GM12878 (cell line): Measurements from ENCODE around the gene SLIT2. TPM values are rescaled to one million over a fixed set of nuclear protein-coding genes. Genes with fewer than 3 reads are reported as not detected.

Experiments used
- ATAC-seq: fragments of 200-7000 bp; cut with Tn5 transposase; 3 replicates; pipeline ENCODE4 v1.9.1; 2020; ENCODE audit warnings: mild to moderate bottlenecking, moderate library complexity
- BruUV-seq: library from RNA; stranded (reverse); fragments of 400-500 nt; replicated peaks from 2 replicates; lab custom pipeline; 2021; lab: Mats Ljungman, UMichigan
- CTCF ChIA-PET: fragments of 300-600 bp; sonication (Branson Sonifier 250); formaldehyde crosslinking; extraction: SDS; loops from one replicate; lab custom pipeline; 2021; ENCODE audit warnings: inconsistent platforms; lab: Yijun Ruan, JAX
- POLR2A ChIA-PET: fragments of 350-600 bp; formaldehyde crosslinking; extraction: SDS; loops from one replicate; lab custom pipeline; 2021; ENCODE audit warnings: inconsistent platforms; lab: Charles Lee
- RAD21 ChIA-PET: fragments of 300-600 bp; sonication (Branson Sonifier 250); formaldehyde crosslinking; loops from one replicate; lab custom pipeline; 2023; ENCODE audit warnings: antibody characterized with exemption; ENCODE audit not compliant: unreplicated experiment; lab: Charles Lee
- SMC1A ChIA-PET: fragments of 300-600 bp; sonication (Branson Sonifier 250); formaldehyde crosslinking; loops from one replicate; lab custom pipeline; 2023; ENCODE audit not compliant: unreplicated experiment, uncharacterized antibody; lab: Charles Lee
- DNase-seq: peaks from one replicate; pipeline ENCODE4 v3.0.0-alpha.2; 2011; ENCODE audit warnings: low read depth, low spot score
- FAIRE-seq: peaks from 3 replicates; lab custom pipeline; 2011; peaks lifted over from hg19 to GRCh38; lab: Jason Lieb, UNC
- H2AFZ ChIP-seq: 2 replicates; pipeline ENCODE4 v1.6.0; 2011; ENCODE audit warnings: low read depth, low read length, control low read depth; ENCODE audit not compliant: control insufficient read depth
- H3K27ac ChIP-seq: 2 replicates; pipeline ENCODE4 v1.5.1; 2011; ENCODE audit warnings: control low read depth; ENCODE audit not compliant: control insufficient read depth, insufficient read depth
- H3K27me3 ChIP-seq, 2 experiments: replicated peaks in 1 of 2; 2 replicates each; pipeline versions ENCODE4 v1.6.0 to v1.6.1; 2011; ENCODE audit warnings: low read length in 1 of 2; ENCODE audit not compliant: control insufficient read depth in 2 of 2, insufficient read depth in 2 of 2
- H3K36me3 ChIP-seq, 2 experiments: 2 replicates each; pipeline ENCODE4 v1.5.1; 2011; ENCODE audit warnings: low read length in 1 of 2; ENCODE audit not compliant: control insufficient read depth in 2 of 2, insufficient read depth in 2 of 2
- H3K4me1 ChIP-seq: 2 replicates; pipeline ENCODE4 v1.6.1; 2011; ENCODE audit warnings: mild to moderate bottlenecking, low read length, moderate library complexity, mixed read lengths; ENCODE audit not compliant: control insufficient read depth, insufficient read depth
- H3K4me2 ChIP-seq: 2 replicates; pipeline ENCODE4 v1.6.0; 2011; ENCODE audit warnings: control low read depth; ENCODE audit not compliant: control insufficient read depth, insufficient read depth
- H3K4me3 ChIP-seq: fragments of 200-600 bp; sonication (generic); 2 replicates; pipeline ENCODE4 v1.5.1; 2016
- H3K79me2 ChIP-seq: 2 replicates; pipeline ENCODE4 v1.6.0; 2011; ENCODE audit warnings: low read length; ENCODE audit not compliant: control insufficient read depth, insufficient read depth
- H3K9ac ChIP-seq: 2 replicates; pipeline ENCODE4 v1.8.0; 2011; ENCODE audit warnings: low read length, control low read depth, mixed read lengths; ENCODE audit not compliant: control insufficient read depth, insufficient read depth
- H3K9me3 ChIP-seq: replicated peaks from 3 replicates; pipeline ENCODE4 v1.5.1; 2011; ENCODE audit warnings: mild to moderate bottlenecking, low read length; ENCODE audit not compliant: control insufficient read depth, insufficient read depth
- H4K20me1 ChIP-seq: 2 replicates; pipeline ENCODE4 v1.6.0; 2011; ENCODE audit not compliant: control insufficient read depth, insufficient read depth
- BMI1 ChIP-seq: fragments of 450-650 bp; IDR thresholded peaks from 2 replicates; pipeline ENCODE4 v1.6.1; 2016; ENCODE audit warnings: mild to moderate bottlenecking, moderate library complexity, borderline replicate concordance
- PAX8 ChIP-seq: fragments of 450-650 bp; IDR thresholded peaks from 2 replicates; pipeline ENCODE4 v1.6.1; 2017; ENCODE audit warnings: mild to moderate bottlenecking, moderate library complexity
- RB1 ChIP-seq: fragments of 450-650 bp; formaldehyde crosslinking; IDR thresholded peaks from 2 replicates; pipeline ENCODE4 v1.6.1; 2017; ENCODE audit warnings: mild to moderate bottlenecking, borderline replicate concordance
- SIN3A ChIP-seq: IDR thresholded peaks from 2 replicates; pipeline ENCODE4 v1.6.1; 2012; ENCODE audit warnings: low read depth, low read length, improper control_type of control experiment
- SREBF1 ChIP-seq: IDR thresholded peaks from 2 replicates; pipeline ENCODE4 v1.6.1; 2012; ENCODE audit warnings: mild to moderate bottlenecking, low read length
- TAF1 ChIP-seq: IDR thresholded peaks from 2 replicates; pipeline ENCODE4 v1.6.1; 2011; ENCODE audit warnings: mild to moderate bottlenecking, low read depth, low read length, borderline replicate concordance
- USF1 ChIP-seq: IDR thresholded peaks from 2 replicates; pipeline ENCODE4 v1.6.1; 2011; ENCODE audit warnings: borderline replicate concordance, low read depth, mild to moderate bottlenecking, moderate library complexity, mixed read lengths, low read length; ENCODE audit not compliant: insufficient read depth; ENCODE audit errors: extremely low read length
- WGBS: methylation state at CpG from one replicate; pipeline ENCODE4 v1.1.6; 2016; ENCODE audit warnings: low lambda C conversion rate; ENCODE audit not compliant: insufficient replicate concordance, insufficient coverage; ENCODE audit errors: missing lambda C conversion rate; 5-methylcytosine and 5-hydroxymethylcytosine counted together
- in situ Hi-C: fragments of 300-500 bp; cut with MboI; formaldehyde crosslinking; loops from 9 replicates; pipeline ENCODE4 v1.14.3; 2018; ENCODE audit warnings: mixed read lengths
- intact Hi-C: fragments of 100-400 bp; cut with micrococcal nuclease; formaldehyde crosslinking; loops from one replicate; pipeline ENCODE4 v1.14.2; 2022; ENCODE audit not compliant: unreplicated experiment
- polyA plus RNA-seq, 11 experiments: library from polyadenylated mRNA; depleted of rRNA in 4 of 11; unstranded in 6 of 11; stranded (reverse) in 5 of 11; fragments of >200 nt; fragmentation: Nextera tagmentation in 4 of 11; fragmentation: Illumina TruSeq in 1 of 11; extraction: Ambion mirVana in 4 of 11; extraction: Trizol in 1 of 11; gene quantifications; 1 replicate in 1 of 11; 2 replicates in 10 of 11; pipeline versions ENCODE4 v1.2.1 to v1.2.3, GENCODE V29; 2011 to 2016; ENCODE audit warnings: inconsistent platforms in 2 of 11, missing spikeins in 2 of 11, low read depth in 1 of 11
- total RNA-seq, 4 experiments: library from RNA; depleted of rRNA in 3 of 4; stranded (reverse); fragments of >200 nt in 3 of 4; fragmentation: Illumina TruSeq in 1 of 4; extraction: Trizol in 1 of 4; gene quantifications; 2 replicates each; pipeline versions ENCODE4 v1.2.1 to v1.2.3, GENCODE V29; 2013 to 2021
- TF ChIP-seq, protein P1 (sequence below): fragments of 450-650 bp; formaldehyde crosslinking; IDR thresholded peaks from 2 replicates; pipeline ENCODE4 v1.5.0; 2022; ENCODE audit warnings: mild to moderate bottlenecking, missing genetic modification characterization
- TF ChIP-seq, protein P2 (sequence below): IDR thresholded peaks from 2 replicates; pipeline ENCODE4 v1.6.1; 2012; ENCODE audit warnings: low read depth, low read length, improper control_type of control experiment

The SLIT2 gene
- total and polyA plus RNA-seq, 10 of the 15 experiments (the other 5 are each of a cell fraction or from before 2014, with no cell fraction given): 0.01 to 0.05 TPM; not detected in 8

- no peaks in the 10 kb centered on the region for H3K79me2 ChIP-seq
- intact Hi-C loops: no loop called here
- no peak overlapping the region for H3K27ac ChIP-seq
- H3K9me3 ChIP-seq: no peaks in the 10 kb centered on the region
- TF ChIP-seq PAX8 (no peak), SIN3A (no peak), RB1 (no peak), USF1 (no peak), TAF1 (no peak), SREBF1 (no peak), BMI1 (no peak)
- TF ChIP-seq, protein P1, sequence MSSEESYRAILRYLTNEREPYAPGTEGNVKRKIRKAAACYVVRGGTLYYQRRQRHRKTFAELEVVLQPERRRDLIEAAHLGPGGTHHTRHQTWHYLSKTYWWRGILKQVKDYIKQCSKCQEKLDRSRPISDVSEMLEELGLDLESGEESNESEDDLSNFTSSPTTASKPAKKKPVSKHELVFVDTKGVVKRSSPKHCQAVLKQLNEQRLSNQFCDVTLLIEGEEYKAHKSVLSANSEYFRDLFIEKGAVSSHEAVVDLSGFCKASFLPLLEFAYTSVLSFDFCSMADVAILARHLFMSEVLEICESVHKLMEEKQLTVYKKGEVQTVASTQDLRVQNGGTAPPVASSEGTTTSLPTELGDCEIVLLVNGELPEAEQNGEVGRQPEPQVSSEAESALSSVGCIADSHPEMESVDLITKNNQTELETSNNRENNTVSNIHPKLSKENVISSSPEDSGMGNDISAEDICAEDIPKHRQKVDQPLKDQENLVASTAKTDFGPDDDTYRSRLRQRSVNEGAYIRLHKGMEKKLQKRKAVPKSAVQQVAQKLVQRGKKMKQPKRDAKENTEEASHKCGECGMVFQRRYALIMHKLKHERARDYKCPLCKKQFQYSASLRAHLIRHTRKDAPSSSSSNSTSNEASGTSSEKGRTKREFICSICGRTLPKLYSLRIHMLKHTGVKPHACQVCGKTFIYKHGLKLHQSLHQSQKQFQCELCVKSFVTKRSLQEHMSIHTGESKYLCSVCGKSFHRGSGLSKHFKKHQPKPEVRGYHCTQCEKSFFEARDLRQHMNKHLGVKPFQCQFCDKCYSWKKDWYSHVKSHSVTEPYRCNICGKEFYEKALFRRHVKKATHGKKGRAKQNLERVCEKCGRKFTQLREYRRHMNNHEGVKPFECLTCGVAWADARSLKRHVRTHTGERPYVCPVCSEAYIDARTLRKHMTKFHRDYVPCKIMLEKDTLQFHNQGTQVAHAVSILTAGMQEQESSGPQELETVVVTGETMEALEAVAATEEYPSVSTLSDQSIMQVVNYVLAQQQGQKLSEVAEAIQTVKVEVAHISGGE: no peak
- TF ChIP-seq, protein P2, sequence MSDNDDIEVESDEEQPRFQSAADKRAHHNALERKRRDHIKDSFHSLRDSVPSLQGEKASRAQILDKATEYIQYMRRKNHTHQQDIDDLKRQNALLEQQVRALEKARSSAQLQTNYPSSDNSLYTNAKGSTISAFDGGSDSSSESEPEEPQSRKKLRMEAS: no peak
- RAD21 ChIA-PET: no interaction called here
- no peaks in the 10 kb centered on the region for H4K20me1 ChIP-seq
- no peak overlapping the region for H3K4me3 ChIP-seq
- POLR2A ChIA-PET: no interaction called here
- no peak for DNase-seq
- WGBS: 69% methylated on average over 11 of the region's 11 CpGs
- in situ Hi-C loops: no loop called here
- FAIRE-seq: no peak
- SMC1A ChIA-PET: no interaction called here
- H3K4me1 ChIP-seq: no peaks in the 10 kb centered on the region
- no TSS peak for BruUV-seq
- H3K27me3 ChIP-seq: no peaks in the 10 kb centered on the region
- no peak for ATAC-seq
- H3K4me2 ChIP-seq: no peak overlapping the region
- no peak overlapping the region for H3K9ac ChIP-seq
- CTCF ChIA-PET: no interaction called here
- H2AFZ ChIP-seq: no peak overlapping the region
- H3K36me3 ChIP-seq: no peaks in the 10 kb centered on the region
These were observed 22.1 kb downstream of the SLIT2 start for GRCh38 chr4:20273793-20274192.
